A549 (cell line): ENCODE data around the gene SLC5A8.

Experiments
- CEBPB ChIP-seq, 2 experiments: fragments of >200 bp in 1 of 2; sonication (Bioruptor Twin) in 1 of 2; formaldehyde crosslinking in 1 of 2; IDR thresholded peaks; 2 replicates each; pipeline ENCODE4 v1.6.1; 2012 to 2016
- POLR2A ChIP-seq: IDR thresholded peaks from 2 replicates; pipeline ENCODE4 v1.6.1; 2012; ENCODE audit warnings: mild to moderate bottlenecking, low read length
- POLR2AphosphoS2 ChIP-seq: conservative IDR thresholded peaks from 2 replicates; pipeline ENCODE4 v1.6.1; 2012; ENCODE audit warnings: low read length, improper control_type of control experiment, inconsistent platforms

DNA sequence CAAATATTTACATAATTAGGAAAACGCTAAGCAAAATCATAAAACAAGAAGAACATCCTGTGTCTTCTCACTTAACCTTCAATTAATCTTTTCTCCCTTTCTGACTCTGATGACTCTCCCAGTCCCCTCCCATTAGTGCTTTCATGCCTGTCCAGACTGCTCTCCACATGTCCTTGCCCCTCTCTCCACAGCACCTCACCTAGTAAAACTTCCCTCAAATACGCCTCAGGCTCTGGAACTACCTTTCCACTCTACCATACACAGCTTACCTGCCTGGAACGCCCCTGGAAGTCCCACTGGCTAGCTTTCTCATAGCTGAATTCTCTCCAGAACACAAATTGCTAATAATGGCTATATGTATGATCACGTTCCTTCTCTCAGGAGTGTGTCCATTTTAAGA is 44.7 kb downstream of the SLC5A8 start:
- no peak for TF ChIP-seq POLR2A
- TF ChIP-seq CEBPB (IDR thresholded peaks at IDR 0.05) = no peak
- no peak for TF ChIP-seq POLR2AphosphoS2
